GM23338 (cell line): ENCODE measurements around the gene EFNB2.

ENCODE experiments used
- CREB1 ChIP-seq: fragments of 250-450 bp; sonication (Bioruptor Pico); IDR thresholded peaks from 2 replicates; pipeline ENCODE4 v1.5.0; 2020; ENCODE audit warnings: low read depth, mild to moderate bottlenecking, moderate library complexity
- CTCF ChIP-seq, 2 experiments: fragments of 200-600 bp in 1 of 2; sonication (generic) in 1 of 2; conservative IDR thresholded peaks; 2 replicates each; pipeline versions ENCODE4 v1.5.1 to v1.6.1; 2016 to 2017; ENCODE audit warnings: antibody characterized with exemption in 2 of 2, low read depth in 2 of 2, mild to moderate bottlenecking in 2 of 2, moderate library complexity in 1 of 2
- EZH2 ChIP-seq: fragments of 200-600 bp; sonication (generic); IDR thresholded peaks from one replicate; pipeline ENCODE4 v1.8.0; 2017; ENCODE audit warnings: antibody characterized with exemption, mild to moderate bottlenecking, low read depth; ENCODE audit not compliant: unreplicated experiment
- EZH2phosphoT487 ChIP-seq: fragments of 200-600 bp; sonication (generic); IDR thresholded peaks from one replicate; pipeline ENCODE4 v1.8.1; 2018; ENCODE audit warnings: antibody characterized with exemption; ENCODE audit not compliant: unreplicated experiment
- JUNB ChIP-seq: IDR thresholded peaks from one replicate; pipeline ENCODE4 v1.6.1; 2016; ENCODE audit warnings: antibody characterized with exemption; ENCODE audit not compliant: unreplicated experiment
- NANOG ChIP-seq: IDR thresholded peaks from 2 replicates; pipeline ENCODE4 v1.6.1; 2016; ENCODE audit warnings: antibody characterized with exemption, borderline replicate concordance
- POLR2AphosphoS5 ChIP-seq: IDR thresholded peaks from 2 replicates; pipeline ENCODE4 v1.6.1; 2016; ENCODE audit warnings: antibody characterized with exemption, low read depth
- REST ChIP-seq: IDR thresholded peaks from one replicate; pipeline ENCODE4 v1.6.1; 2018; ENCODE audit warnings: antibody characterized with exemption; ENCODE audit not compliant: unreplicated experiment
- STAT1 ChIP-seq: IDR thresholded peaks from one replicate; pipeline ENCODE4 v1.6.1; 2016; ENCODE audit warnings: antibody characterized with exemption; ENCODE audit not compliant: unreplicated experiment
- ZNF114 ChIP-seq: fragments of 250-450 bp; sonication (Bioruptor Pico); IDR thresholded peaks from 2 replicates; pipeline ENCODE4 v1.5.0; 2020; ENCODE audit warnings: mild to moderate bottlenecking, moderate library complexity

DNA sequence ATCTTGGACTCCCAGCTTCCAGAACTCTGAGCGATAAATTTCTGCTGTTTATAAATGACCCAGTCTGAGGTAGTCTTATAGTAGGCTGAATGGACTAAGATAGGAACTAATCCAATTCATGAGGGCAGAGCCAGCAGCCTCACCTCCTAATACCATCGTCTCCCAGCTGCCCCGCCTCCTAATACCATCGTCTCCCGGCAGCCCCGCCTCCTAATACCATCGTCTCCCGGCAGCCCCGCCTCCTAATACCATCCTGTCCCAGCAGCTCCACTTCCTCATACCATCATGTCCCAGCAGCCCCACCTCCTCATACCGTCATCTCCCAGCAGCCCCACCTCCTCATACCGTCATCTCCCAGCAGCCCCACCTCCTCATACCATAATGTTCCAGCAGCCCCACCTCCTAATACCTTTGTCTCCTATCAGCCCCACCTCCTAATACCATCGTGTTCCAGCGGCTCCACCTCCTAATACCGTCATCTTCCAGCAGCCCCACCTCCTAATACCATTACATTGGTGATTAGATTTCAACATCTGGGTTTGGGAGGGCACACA lies 34.9 kb upstream of the EFNB2 start:
- TF ChIP-seq EZH2phosphoT487, result no peak
- TF ChIP-seq ZNF114 (CRISPR knock-in tag), result no peak
- no peak for TF ChIP-seq CTCF (conservative IDR thresholded peaks at IDR 0.05; ENCODE audit: low read depth in 2 of 2)
- TF ChIP-seq EZH2, result no peak
- TF ChIP-seq JUNB, result no peak
- TF ChIP-seq REST, result no peak
- TF ChIP-seq STAT1, result no peak
- TF ChIP-seq POLR2AphosphoS5, result peak; percentile 18; the same call in 1 of the 2 replicates
- peak; percentile 80 for TF ChIP-seq CREB1 (CRISPR knock-in tag)
- TF ChIP-seq NANOG, result no peak
